ENCODE results near the gene PLEKHA8. TPM values are rescaled to one million over a fixed set of nuclear protein-coding genes. Genes with fewer than 3 reads are reported as not detected.

PLEKHA8 gene
- total RNA-seq, 1 donor from 2014 or later, result 60.1 TPM

DNA sequence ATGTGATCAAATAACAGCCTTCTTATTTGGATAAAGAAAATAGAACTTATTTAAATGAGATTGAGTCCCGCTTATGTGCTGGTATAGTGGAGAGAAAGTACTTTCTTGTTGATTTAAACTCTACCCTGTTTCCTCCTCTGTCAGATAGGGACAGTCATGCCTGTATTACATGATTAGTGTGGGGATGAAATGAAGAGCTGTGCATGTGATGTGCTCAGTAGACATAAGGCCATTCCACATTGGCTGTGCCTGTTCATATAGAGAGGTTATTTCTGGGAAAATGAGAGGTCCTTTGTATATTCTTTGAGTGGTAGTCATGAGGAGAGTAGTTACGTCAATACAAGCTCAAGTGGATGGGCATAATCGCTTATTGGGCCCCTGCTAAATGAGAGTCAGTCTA, 112.2 kb downstream of the PLEKHA8 start:
- Mint-ChIP-seq H3K4me1 (no peaks in the 10 kb centered on the region), H3K9me3 (no peaks in the 10 kb centered on the region), H3K27ac (ENCODE audit: unreplicated experiment) (no peak overlapping the region), H3K27me3 (ENCODE audit: low read depth) (peaks cover 29% of the 10 kb centered on the region), H3K36me3 (ENCODE audit: low read depth) (no peaks in the 10 kb centered on the region), H3K4me3 (no peak overlapping the region)
- TF ChIP-seq CTCF (conservative IDR thresholded peaks at IDR 0.05), result no peak
- DNase-seq (ENCODE audit: low read depth, low spot score), result no peak

- Mint-ChIP-seq H3K27ac (ENCODE audit: unreplicated experiment) (no peak overlapping the region), H3K9me3 (no peaks in the 10 kb centered on the region), H3K27me3 (ENCODE audit: low read depth) (peaks cover 7% of the 10 kb centered on the region), H3K36me3 (ENCODE audit: low read depth) (no peaks in the 10 kb centered on the region), H3K4me1 (no peaks in the 10 kb centered on the region), H3K4me3 (no peak overlapping the region)
- no peak for DNase-seq (ENCODE audit: low read depth, low spot score)
- TF ChIP-seq CTCF (conservative IDR thresholded peaks at IDR 0.05), result no peak
These were observed 114.5 kb downstream of the PLEKHA8 start for GRCh38 chr7:30142710-30143109.

DNA sequence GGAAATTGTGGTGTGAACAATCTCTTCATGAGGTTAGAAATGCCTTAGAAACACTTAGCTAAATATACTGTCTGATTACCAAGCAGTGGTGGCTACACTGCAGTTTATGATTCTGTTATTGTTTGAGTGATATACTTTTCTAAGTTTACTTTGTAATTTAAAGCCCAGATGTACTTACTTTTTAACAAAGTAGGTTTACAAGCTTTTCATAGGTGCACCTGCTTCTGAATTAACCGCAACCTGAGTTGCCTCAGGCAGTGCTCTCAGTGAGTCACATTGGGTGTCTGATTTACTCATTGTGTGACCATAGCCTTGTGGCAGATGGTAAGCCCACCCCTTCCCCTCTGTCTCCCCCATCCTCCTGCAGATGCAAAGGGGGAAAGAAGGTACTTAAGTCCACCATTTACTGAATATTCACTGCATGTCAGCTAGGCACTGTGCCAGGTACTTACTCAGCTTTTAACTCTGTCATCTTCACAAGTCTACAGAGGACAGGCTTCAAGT, 115.6 kb downstream of the PLEKHA8 start:
- no peak for DNase-seq (ENCODE audit: low read depth, low spot score)
- H3K4me1 Mint-ChIP-seq, result no peaks in the 10 kb centered on the region
- H3K27ac Mint-ChIP-seq (ENCODE audit: unreplicated experiment), result no peak overlapping the region
- H3K9me3 Mint-ChIP-seq, result no peaks in the 10 kb centered on the region
- no peak overlapping the region for H3K4me3 Mint-ChIP-seq
- TF ChIP-seq CTCF (conservative IDR thresholded peaks at IDR 0.05), result no peak
- no peaks in the 10 kb centered on the region for H3K36me3 Mint-ChIP-seq (ENCODE audit: low read depth)
- peaks cover 1% of the 10 kb centered on the region for H3K27me3 Mint-ChIP-seq (ENCODE audit: low read depth)

DNA sequence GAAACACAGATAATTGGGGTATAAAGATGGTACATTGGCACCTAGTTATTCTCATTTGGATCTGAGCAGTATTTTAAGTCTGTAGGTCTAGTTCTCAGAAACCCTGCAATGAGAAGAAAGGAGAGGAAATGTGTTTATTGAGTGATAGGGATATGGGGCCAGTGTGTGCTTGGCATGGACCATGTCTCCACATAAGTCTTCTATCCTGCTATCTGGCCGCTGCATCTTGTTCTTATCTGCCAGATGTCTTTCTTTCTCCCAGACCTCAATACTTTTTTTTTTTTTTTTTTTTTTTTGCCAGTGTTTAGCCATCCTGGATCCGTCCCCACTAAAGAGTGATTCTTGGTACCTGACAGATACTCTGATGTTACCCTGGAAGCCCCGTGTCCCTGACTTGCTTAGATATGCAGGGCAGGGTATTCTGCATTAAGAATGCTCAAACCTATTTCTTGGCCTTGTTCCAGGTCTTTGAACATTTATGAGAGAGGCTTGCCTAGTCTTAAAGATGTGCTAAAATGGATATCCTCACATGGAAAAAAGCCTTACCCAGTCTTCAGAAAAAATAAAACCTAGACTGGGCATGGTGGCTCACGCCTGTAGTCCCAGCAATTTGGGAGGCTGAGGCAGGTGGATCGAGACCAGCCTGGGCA, 116.6 kb downstream of the PLEKHA8 start:
- no peaks in the 10 kb centered on the region for H3K4me1 Mint-ChIP-seq
- no peak overlapping the region for H3K4me3 Mint-ChIP-seq
- no peak overlapping the region for H3K27ac Mint-ChIP-seq (ENCODE audit: unreplicated experiment)
- H3K36me3 Mint-ChIP-seq (ENCODE audit: low read depth), result no peaks in the 10 kb centered on the region
- no peak for DNase-seq (ENCODE audit: low read depth, low spot score)
- no peaks in the 10 kb centered on the region for H3K27me3 Mint-ChIP-seq (ENCODE audit: low read depth)
- no peak for TF ChIP-seq CTCF (conservative IDR thresholded peaks at IDR 0.05)
- H3K9me3 Mint-ChIP-seq, result no peaks in the 10 kb centered on the region

DNA sequence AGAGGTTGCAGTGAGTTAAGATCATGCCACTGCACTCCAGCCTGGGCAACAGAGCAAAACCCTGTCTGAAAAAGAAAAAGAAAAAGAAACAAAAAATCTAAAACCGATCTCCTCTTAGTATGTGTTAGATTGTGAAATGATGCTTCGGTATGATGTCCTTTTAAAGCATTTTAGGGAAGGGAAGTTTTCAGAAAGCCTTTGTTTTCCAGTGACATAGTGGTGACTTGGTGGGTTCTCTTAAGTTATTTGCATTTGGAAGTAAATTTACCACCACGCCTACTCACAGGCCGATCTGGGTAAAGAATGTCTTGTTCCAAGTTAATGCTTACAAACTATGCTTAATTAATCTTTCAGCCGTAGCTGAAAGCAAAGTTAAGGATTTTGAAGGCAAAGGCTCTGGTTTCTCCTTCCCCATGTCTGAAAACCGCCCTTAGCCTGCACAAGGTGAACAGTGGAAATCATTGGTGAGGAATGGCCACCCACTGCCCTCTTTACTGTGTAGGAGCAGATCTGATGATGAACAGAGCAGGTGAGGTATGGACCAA, 117.3 kb downstream of the PLEKHA8 start:
- Mint-ChIP-seq H3K4me3 (no peak overlapping the region), H3K9me3 (no peaks in the 10 kb centered on the region)
- no peak for TF ChIP-seq CTCF (conservative IDR thresholded peaks at IDR 0.05)

More for the DNA sequence above, 117.3 kb downstream of the PLEKHA8 start:
- no peaks in the 10 kb centered on the region for H3K27me3 Mint-ChIP-seq (ENCODE audit: low read depth)
- H3K27ac Mint-ChIP-seq (ENCODE audit: unreplicated experiment), result no peak overlapping the region
- no peaks in the 10 kb centered on the region for H3K4me1 Mint-ChIP-seq
- no peaks in the 10 kb centered on the region for H3K36me3 Mint-ChIP-seq (ENCODE audit: low read depth)
- DNase-seq (ENCODE audit: low read depth, low spot score), result no peak
